Adrenal gland (tissue), 5 donors: ENCODE data around the gene LMF1.

Experiments
- CTCF ChIP-seq, 6 experiments: fragments of 450-650 bp in 4 of 6; fragments of 200-600 bp in 2 of 6; sonication (generic) in 1 of 6; IDR thresholded peaks; 1 replicate in 5 of 6; 2 replicates in 1 of 6; pipeline versions ENCODE4 v1.5.1 to v1.8.0; 2016 to 2021; ENCODE audit warnings: antibody characterized with exemption in 6 of 6, mild to moderate bottlenecking in 2 of 6, moderate library complexity in 1 of 6
- POLR2A ChIP-seq, 2 donors: fragments of 450-650 bp; IDR thresholded peaks; one replicate each; pipeline ENCODE4 v1.6.1; 2017; ENCODE audit warnings: antibody characterized with exemption in 2 of 2, mild to moderate bottlenecking in 2 of 2, moderate library complexity in 1 of 2
- donor health status: DM: no; HTN: no; CAD: no.

GRCh38 chr16:972316-973002, 1.7 kb upstream of the LMF1 start:
- TF ChIP-seq CTCF (IDR thresholded peaks at IDR 0.05) (no peak), POLR2A (IDR thresholded peaks at IDR 0.05) (no peak)
